Ishikawa (cell line): ENCODE data around the gene RBFOX1.

Source experiments
- CREB1 ChIP-seq: IDR thresholded peaks from 2 replicates; pipeline ENCODE4 v1.6.1; 2012; ENCODE audit warnings: low read depth
- RAD21 ChIP-seq: IDR thresholded peaks from 2 replicates; pipeline ENCODE4 v1.6.1; 2012; ENCODE audit warnings: low read depth

DNA sequence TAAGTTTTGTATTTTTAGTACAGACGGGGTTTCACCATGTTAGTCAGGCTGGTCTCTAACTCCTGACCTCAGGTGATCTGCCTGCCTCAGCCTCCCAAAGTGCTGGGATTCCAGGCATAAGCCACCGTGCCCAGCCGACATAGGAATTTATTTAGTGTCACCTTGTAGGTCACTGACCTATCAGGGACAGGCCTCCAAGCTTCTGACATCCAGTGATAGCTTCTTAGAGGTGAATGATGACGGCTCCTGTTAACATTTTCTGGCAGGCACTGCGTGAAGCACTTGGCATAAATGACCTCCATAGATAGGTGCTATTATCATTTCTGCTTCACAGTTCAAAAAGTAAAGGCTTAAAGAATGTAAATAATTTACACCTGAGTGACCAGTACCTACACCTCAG, 71.6 kb downstream of the RBFOX1 start:
- TF ChIP-seq RAD21 = no peak
- TF ChIP-seq CREB1 = no peak
